Measurements from ENCODE around the gene ENOSF1. TPM values are rescaled to one million over a fixed set of nuclear protein-coding genes. Genes with fewer than 3 reads are reported as not detected.
A peak's percentile ranks its signal among the peaks of the same experiment; 100 is the strongest.

Gene ENOSF1
- total RNA-seq, 1 experiment from 2014 or later = 88.5 TPM

DNA sequence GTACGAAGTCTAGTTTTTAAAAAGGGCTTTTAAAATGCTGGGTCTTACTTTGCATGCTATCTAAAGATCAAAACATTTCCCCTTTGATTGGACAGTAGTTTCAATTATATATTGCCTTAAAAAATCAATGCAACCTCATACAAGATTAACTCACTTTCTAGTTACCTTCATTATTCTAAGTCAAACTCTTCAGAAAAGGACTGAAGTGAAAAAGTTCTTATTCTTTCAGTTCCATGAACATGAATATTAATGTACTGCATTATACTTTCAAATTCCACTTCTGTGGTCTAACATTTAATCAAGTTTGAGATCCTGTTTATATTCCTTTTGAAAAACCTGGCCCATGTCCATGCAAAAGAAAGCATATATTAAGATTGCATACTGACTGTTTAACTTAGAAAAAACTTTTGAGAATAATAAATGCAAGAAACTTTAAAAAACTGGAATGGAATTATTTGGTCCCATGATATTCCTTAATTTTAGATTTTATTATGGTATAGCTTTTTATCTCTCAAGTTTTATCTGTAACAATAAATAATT lies 11.2 kb upstream of the ENOSF1 start:
- Mint-ChIP-seq H3K9me3 (ENCODE audit: low read depth, unreplicated experiment) (no peaks in the 10 kb centered on the region), H3K36me3 (ENCODE audit: insufficient read depth, unreplicated experiment) (peaks cover 11% of the 10 kb centered on the region), H3K4me1 (ENCODE audit: low read depth, unreplicated experiment) (no peaks in the 10 kb centered on the region), H3K27ac (ENCODE audit: unreplicated experiment) (no peak overlapping the region), H3K27me3 (ENCODE audit: unreplicated experiment) (no peaks in the 10 kb centered on the region), H3K4me3 (ENCODE audit: low read depth, unreplicated experiment) (no peak overlapping the region)
- BruUV-seq (replicated peaks) = TSS peak; percentile 43
- TF ChIP-seq, protein P1, sequence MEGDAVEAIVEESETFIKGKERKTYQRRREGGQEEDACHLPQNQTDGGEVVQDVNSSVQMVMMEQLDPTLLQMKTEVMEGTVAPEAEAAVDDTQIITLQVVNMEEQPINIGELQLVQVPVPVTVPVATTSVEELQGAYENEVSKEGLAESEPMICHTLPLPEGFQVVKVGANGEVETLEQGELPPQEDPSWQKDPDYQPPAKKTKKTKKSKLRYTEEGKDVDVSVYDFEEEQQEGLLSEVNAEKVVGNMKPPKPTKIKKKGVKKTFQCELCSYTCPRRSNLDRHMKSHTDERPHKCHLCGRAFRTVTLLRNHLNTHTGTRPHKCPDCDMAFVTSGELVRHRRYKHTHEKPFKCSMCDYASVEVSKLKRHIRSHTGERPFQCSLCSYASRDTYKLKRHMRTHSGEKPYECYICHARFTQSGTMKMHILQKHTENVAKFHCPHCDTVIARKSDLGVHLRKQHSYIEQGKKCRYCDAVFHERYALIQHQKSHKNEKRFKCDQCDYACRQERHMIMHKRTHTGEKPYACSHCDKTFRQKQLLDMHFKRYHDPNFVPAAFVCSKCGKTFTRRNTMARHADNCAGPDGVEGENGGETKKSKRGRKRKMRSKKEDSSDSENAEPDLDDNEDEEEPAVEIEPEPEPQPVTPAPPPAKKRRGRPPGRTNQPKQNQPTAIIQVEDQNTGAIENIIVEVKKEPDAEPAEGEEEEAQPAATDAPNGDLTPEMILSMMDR (IDR thresholded peaks at IDR 0.05; ENCODE audit: unreplicated experiment) = no peak
- intact Hi-C loops (cut with micrococcal nuclease; ENCODE audit: unreplicated experiment) = no loop called here
- CTCF ChIA-PET = no interaction called here
- DNase-seq = no peak

- Mint-ChIP-seq H3K27ac (ENCODE audit: unreplicated experiment) (no peak overlapping the region), H3K4me3 (ENCODE audit: low read depth, unreplicated experiment) (no peak overlapping the region), H3K9me3 (ENCODE audit: low read depth, unreplicated experiment) (no peaks in the 10 kb centered on the region), H3K27me3 (ENCODE audit: unreplicated experiment) (no peaks in the 10 kb centered on the region), H3K36me3 (ENCODE audit: insufficient read depth, unreplicated experiment) (peaks cover 19% of the 10 kb centered on the region), H3K4me1 (ENCODE audit: low read depth, unreplicated experiment) (no peaks in the 10 kb centered on the region)
- TF ChIP-seq, protein P1 (IDR thresholded peaks at IDR 0.05; ENCODE audit: unreplicated experiment) = no peak
- intact Hi-C loops (cut with micrococcal nuclease; ENCODE audit: unreplicated experiment) = no loop called here
- BruUV-seq (replicated peaks) = no TSS peak
- CTCF ChIA-PET = no interaction called here
- DNase-seq = no peak
Observed at GRCh38 chr18:717003-717402, 4.6 kb upstream of the ENOSF1 start.

DNA sequence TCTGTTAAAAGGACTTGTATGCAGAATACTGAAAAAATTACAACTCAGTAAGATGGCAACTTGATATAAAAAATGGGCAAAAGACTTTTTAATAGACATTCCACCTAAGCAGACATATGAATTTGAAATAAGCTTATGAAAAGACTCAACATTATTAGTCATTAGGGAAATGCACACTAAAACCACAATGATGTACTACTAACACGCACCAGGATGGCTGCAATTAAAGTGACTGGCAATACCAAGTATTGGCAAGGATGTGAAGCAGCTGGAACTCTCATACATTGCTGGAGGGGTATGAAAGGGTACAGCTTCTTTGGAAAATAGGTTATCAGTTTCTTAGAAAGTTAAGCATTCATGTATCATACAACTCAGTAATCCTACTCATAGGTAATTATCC lies 3.2 kb upstream of the ENOSF1 start:
- intact Hi-C loops (cut with micrococcal nuclease; ENCODE audit: unreplicated experiment) = no loop called here

GRCh38 chr18:713135-713490 lies 683 bp upstream of the ENOSF1 start:
- H3K9me3 Mint-ChIP-seq (ENCODE audit: low read depth, unreplicated experiment) = no peaks in the 10 kb centered on the region
- peaks cover 32% of the 10 kb centered on the region for H3K36me3 Mint-ChIP-seq (ENCODE audit: insufficient read depth, unreplicated experiment)
- H3K4me3 Mint-ChIP-seq (ENCODE audit: low read depth, unreplicated experiment) = peak overlapping the region; percentile 68
- H3K27ac Mint-ChIP-seq (ENCODE audit: unreplicated experiment) = no peak overlapping the region
- BruUV-seq (replicated peaks) = no TSS peak
- H3K4me1 Mint-ChIP-seq (ENCODE audit: low read depth, unreplicated experiment) = peaks cover 13% of the 10 kb centered on the region
- no peaks in the 10 kb centered on the region for H3K27me3 Mint-ChIP-seq (ENCODE audit: unreplicated experiment)
- TF ChIP-seq, protein P1 (IDR thresholded peaks at IDR 0.05; ENCODE audit: unreplicated experiment) = no peak
- CTCF ChIA-PET = interaction anchor here (0.6 to 1.7 kb wide), 10 partner anchors 10 to 184 kb away, joined by 3 to 16 read pairs (median 5); partner anchors contain the start of gene TYMS
- no peak for DNase-seq
- intact Hi-C loops (cut with micrococcal nuclease; ENCODE audit: unreplicated experiment) = no loop called here

More for the DNA sequence above, 3.2 kb upstream of the ENOSF1 start:
- CTCF ChIA-PET = no interaction called here
- no peaks in the 10 kb centered on the region for H3K27me3 Mint-ChIP-seq (ENCODE audit: unreplicated experiment)
- TF ChIP-seq, protein P1 (IDR thresholded peaks at IDR 0.05; ENCODE audit: unreplicated experiment) = no peak
- H3K4me1 Mint-ChIP-seq (ENCODE audit: low read depth, unreplicated experiment) = no peaks in the 10 kb centered on the region
- no peaks in the 10 kb centered on the region for H3K9me3 Mint-ChIP-seq (ENCODE audit: low read depth, unreplicated experiment)
- no peak overlapping the region for H3K4me3 Mint-ChIP-seq (ENCODE audit: low read depth, unreplicated experiment)
- no peak for DNase-seq
- BruUV-seq (replicated peaks) = no TSS peak
- no peak overlapping the region for H3K27ac Mint-ChIP-seq (ENCODE audit: unreplicated experiment)
- H3K36me3 Mint-ChIP-seq (ENCODE audit: insufficient read depth, unreplicated experiment) = peaks cover 30% of the 10 kb centered on the region
